ENCODE data around the gene GUK1.

GUK1 gene

GRCh38 chr1:228151180-228151925 is 11.3 kb downstream of the GUK1 start:
- DNase-seq, result no peak

GRCh38 chr1:228152097-228152917 is 12.2 kb downstream of the GUK1 start:
- no peak for DNase-seq

- no peak for DNase-seq
These were observed 12.8 kb downstream of the GUK1 start for GRCh38 chr1:228152918-228153258.

DNA sequence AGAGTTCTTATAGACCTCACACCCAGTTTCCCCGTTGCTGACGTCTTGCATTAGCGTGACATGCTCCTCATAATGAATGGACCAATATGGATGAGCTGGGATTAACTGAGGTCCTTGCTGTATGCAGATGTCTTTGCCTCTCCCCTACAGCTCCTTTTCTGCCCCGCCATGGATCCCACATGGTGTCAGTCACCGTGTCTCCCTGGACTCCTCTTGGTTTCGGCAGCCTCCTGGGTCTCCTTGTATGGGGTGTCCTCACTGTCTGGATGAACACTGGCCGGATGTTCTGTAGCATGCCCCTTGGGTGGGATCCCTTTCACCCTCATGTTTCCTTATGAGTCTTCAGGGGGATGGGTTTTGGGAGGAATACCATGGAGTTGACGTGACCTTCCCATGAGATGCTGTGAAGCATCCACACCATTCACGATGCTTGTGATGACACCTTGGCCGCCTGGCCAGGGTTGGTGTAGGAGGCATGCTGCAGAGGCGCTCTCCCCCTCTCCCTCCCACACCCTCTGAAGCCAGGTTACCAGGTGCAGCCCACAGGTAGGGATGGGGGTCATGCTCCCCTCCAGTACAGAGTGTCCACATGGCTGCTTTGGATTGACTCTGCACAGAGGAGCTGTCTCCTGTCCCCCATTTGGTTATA is 14.1 kb downstream of the GUK1 start:
- DNase-seq, result no peak

DNA sequence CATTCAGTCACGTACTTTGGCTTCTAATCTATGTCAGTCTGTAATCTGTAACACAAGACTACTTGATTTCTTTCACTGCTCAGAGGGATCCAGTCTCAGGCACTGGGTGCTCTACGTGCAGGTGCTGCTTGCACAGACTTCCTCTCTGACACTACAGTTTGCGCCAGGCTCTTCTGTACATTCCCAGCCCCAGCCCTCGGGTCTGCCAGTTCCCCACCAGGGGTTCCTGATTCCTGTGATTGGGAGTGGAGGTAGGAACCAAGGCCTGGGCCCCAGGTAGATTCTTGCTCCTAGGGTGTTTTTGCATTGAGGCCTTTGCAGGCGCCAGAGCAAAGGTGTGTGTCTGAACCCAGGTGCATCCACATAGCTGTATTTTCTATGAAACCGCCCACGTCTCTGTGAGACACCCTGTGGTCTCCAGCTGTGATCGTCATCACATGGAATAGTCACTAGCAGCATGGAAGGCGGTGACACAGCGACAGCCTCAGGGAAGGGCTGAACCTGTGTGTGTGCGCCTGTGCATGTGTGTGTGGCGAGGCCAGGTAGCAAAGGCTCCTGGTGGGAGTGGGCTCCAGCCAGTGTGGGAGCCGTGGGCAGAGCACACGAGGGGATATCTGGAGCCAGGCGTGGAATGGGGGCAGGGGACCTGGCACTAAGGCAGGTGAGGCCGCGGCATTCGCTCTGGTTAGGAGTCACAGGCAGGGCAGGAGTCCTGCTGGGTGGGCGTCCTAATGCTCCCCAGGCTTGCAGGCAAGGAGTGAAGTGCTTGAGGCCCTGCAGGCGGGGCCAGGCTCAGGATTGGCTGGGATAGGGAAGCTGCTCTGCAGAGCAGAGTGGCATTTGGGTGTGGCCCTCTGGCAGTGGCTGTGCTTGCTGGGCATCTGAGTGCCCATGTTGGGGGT is 14.8 kb downstream of the GUK1 start:
- DNase-seq, result no peak

DNA sequence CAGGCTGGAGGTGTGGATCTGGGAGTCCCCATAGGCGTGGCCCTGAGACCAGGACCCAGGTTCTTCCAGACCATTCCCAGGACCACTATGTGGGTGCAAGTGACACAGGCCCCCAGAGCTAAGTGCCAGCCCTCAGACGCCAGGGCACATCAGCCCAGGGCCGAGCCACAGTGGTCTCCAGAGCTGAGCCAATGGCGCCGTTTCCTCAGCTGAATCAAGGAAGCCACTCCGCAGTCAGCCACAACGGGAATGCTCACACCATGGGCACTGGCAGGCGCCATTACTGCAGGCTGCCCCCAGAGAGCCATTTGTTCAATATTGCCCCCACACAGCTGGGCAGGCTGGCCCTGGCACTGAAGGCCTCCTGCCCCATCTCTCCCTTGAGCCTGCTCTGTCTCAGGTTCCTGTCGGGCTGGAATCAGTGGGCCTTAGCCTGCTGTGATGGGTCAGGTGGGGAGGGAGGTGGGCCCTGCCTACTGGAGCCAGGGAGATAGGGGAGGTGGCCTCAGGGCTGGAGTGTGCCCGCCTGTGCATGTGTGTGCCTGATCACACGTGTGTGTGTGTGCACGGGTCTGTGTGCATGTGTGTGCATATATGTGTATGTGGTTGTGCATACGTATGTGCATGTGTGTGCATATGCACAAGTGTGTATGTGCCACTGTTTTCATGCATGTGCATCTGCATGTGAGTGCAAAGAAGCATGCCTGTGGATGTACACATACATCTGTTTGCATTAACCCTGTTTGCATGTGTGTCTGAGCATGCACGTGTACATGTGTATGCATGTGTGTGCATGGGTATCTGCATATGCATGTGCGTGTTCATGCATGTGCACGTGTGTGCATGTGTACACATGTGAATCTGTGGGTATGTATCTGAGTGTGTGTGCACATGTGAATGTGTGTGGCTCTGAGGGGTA is 15.8 kb downstream of the GUK1 start:
- no peak for DNase-seq

DNA sequence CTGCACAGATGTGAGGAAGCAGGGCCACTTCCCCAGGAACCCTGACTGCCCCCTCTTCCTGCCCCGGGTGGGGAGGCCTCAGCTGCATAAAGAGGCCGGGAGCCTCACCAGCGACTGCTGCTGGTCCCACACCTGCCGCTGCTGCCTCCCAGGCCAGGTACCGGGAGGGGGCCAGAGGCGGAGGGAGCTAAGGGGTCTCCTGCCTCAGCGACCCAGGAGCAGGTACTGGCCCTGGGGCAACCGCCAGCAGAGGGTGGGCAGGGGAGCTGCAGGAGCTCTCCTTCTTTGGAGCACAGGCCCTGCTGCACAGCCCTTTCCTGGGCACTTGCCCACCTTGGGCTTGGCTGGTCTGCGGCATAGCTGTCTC is 16.4 kb downstream of the GUK1 start:
- DNase-seq, result no peak

GRCh38 chr1:228156941-228157728 is 17.1 kb downstream of the GUK1 start:
- DNase-seq, result no peak

GRCh38 chr1:228157729-228158126 is 17.6 kb downstream of the GUK1 start:
- no peak for DNase-seq

GRCh38 chr1:228158151-228159007 is 18.3 kb downstream of the GUK1 start:
- no peak for DNase-seq

- no peak for DNase-seq
These were observed 19.1 kb downstream of the GUK1 start for GRCh38 chr1:228159008-228159665.

DNA sequence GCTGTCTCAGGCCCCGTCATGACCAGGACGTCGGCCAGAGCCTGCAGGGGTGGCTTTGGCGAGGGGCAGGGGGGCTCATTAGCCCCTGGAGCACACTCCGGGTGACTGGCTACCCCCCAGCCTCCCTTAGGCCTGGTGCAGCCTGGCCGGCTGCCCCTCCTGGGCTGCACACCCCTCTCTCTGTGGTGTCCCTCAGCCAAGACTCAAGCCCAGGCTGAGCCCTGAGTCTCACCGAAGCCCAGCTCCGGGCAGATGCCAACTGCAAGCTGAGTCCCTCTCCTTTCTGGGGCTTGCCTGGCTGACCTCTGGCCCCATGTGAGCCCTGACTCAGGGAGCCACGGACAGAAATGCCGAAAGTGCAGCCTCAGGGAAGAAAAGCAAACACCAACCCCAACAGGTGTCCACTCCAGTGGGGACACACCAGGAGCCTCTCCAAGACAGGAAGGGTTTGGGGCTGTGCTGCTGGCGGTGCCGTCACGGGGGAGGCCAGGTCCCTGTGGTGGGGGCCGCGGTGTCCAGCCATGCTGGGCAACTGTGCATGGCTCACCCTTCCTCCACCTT is 20.2 kb downstream of the GUK1 start:
- no peak for DNase-seq

GRCh38 chr1:228161362-228161761 is 21.3 kb downstream of the GUK1 start:
- DNase-seq, result no peak

DNA sequence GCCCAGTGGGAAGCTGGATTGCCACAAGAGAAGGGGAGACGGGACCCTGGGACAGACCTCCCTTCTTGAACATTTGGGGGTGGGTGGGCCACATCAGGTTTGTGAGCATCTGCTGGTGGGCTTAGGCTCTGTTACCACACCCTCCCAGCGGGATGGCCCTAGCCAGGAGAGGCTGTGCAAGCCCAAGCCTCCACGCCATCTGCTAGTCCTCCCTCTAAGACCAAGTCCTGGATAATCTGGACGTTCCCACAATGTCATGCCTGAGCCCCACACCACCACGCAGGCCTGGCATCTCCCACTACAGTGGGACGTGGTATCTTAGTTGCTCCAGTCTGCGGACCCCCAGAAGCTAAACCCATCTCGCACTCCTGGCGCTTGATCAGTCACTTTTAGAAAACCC is 21.8 kb downstream of the GUK1 start:
- DNase-seq, result no peak

DNA sequence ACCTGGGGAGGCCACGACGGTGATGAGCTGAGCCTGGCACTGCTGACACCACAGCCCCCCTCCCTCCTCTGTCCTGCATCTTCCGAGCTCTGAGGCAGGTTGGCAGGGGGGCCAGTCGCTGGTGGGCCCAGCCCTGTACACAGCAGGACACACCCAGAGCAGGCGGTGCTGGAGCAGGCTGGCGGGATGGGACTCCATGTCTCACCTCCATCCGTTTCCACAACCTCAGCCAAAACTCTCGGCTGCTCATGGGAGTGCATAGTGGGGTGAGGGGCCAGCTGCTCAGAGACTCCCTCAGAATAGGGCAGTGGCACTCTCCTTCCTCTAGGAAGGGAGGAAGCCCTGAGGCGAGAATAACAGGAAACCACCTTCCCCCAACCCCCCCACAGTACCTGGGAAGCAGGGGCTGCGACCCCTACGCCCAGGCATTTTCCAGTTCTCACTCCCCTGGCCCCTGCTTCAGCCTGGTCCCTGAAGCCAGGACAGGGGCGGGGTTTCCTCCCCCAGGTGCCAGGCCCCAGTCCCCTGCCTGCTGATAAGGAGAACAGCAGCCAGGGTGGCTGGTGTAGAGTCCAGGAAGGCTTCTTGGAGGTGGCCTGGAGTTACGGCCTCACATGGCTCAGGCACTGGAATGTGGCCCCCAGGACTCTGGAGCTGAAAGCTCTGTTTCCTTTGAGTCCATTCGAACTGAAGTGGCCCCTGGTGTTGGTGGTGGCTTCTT is 22.4 kb downstream of the GUK1 start:
- DNase-seq, result no peak

GRCh38 chr1:228163007-228163753 is 23.1 kb downstream of the GUK1 start:
- DNase-seq, result no peak

DNA sequence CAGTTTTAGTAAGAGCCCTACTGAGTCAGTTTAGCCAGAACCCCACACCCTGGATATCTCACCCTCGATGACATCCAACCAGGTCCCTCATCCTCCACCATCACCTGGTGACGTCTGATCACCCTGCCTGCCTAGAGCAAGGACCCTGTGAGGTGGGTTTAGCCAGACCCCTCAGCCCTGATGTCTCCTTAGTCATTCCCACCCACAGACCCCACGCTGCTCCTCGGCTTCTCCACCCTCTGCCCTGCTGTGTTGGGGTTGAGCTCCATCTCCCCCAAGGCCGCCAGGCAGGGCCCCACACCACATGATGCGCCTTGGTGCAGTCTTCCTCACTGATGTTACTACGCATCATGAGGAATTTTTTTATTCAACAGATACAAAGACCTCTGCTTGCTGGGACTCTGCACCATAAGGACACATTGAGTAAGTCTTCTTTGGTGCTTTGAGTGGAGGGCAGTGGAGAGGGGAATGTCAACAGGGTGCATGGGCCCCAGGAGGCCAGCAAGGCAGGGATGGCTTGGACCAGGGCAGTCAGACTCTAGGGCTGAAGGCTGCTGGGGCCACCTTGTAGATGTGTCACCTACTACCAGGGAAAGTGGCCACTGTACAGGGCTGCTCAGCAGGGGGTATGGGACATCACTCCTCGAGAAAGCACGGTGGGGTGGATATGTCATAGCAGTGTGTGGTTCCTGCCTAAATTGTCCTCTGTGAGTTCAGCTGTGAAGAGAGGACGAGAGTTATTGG is 23.9 kb downstream of the GUK1 start:
- no peak for DNase-seq

Data from DMS 273 treated with DMSO at 0.1 percent for 48 hours (cell line).